Fibroblast of lung (primary cell): ENCODE data around the gene LYSMD2. TPM values are rescaled to one million over a fixed set of nuclear protein-coding genes. Genes with fewer than 3 reads are reported as not detected.

ENCODE experiments used
- DNase-seq, 2 donors: peaks; one replicate each; pipeline versions ENCODE4 v3.0.0 to v3.0.0-alpha.2; 2010; ENCODE audit warnings: low read depth in 2 of 2
- H2AFZ ChIP-seq: 2 replicates; pipeline ENCODE4 v1.5.1; 2012; ENCODE audit warnings: low read length, control low read depth, inconsistent platforms
- H3K27ac ChIP-seq: 2 replicates; pipeline ENCODE4 v1.5.1; 2011; ENCODE audit warnings: low read length, control low read depth; ENCODE audit not compliant: insufficient read depth
- H3K27me3 ChIP-seq: 2 replicates; pipeline ENCODE4 v1.5.1; 2011; ENCODE audit warnings: mild to moderate bottlenecking, low read length; ENCODE audit not compliant: control insufficient read depth, insufficient read depth
- H3K36me3 ChIP-seq: 2 replicates; pipeline ENCODE4 v1.5.1; 2011; ENCODE audit warnings: low read length; ENCODE audit not compliant: control insufficient read depth, insufficient read depth
- H3K4me1 ChIP-seq: 2 replicates; pipeline ENCODE4 v1.5.1; 2011; ENCODE audit warnings: low read length; ENCODE audit not compliant: control insufficient read depth, insufficient read depth; ENCODE audit errors: extremely low read depth
- H3K4me2 ChIP-seq: 2 replicates; pipeline ENCODE4 v1.5.1; 2011; ENCODE audit warnings: low read length, control low read depth; ENCODE audit not compliant: insufficient read depth; ENCODE audit errors: extremely low read depth
- H3K4me3 ChIP-seq, 4 experiments: fragments of 200-600 bp in 1 of 4; sonication (generic) in 1 of 4; replicated peaks in 1 of 4; 2 replicates each; pipeline ENCODE4 v1.5.1; 2011 to 2016; ENCODE audit warnings: low read length in 4 of 4, low read depth in 3 of 4, mild to moderate bottlenecking in 3 of 4, control low read depth in 2 of 4, inconsistent platforms in 1 of 4, mixed read lengths in 1 of 4; ENCODE audit not compliant: insufficient read depth in 1 of 4; ENCODE audit errors: control extremely low read depth in 1 of 4
- H3K79me2 ChIP-seq: 2 replicates; pipeline ENCODE4 v1.5.1; 2012; ENCODE audit warnings: mild to moderate bottlenecking, low read length, inconsistent platforms; ENCODE audit not compliant: control insufficient read depth, insufficient read depth
- H3K9ac ChIP-seq: 2 replicates; pipeline ENCODE4 v1.5.1; 2011; ENCODE audit warnings: mild to moderate bottlenecking, low read length, control low read depth; ENCODE audit not compliant: insufficient read depth
- H3K9me3 ChIP-seq: 2 replicates; pipeline ENCODE4 v1.5.1; 2012; ENCODE audit warnings: low read depth, low read length; ENCODE audit not compliant: control insufficient read depth, insufficient read depth
- H4K20me1 ChIP-seq: 2 replicates; pipeline ENCODE4 v1.5.1; 2011; ENCODE audit warnings: low read length; ENCODE audit not compliant: control insufficient read depth, insufficient read depth; ENCODE audit errors: extremely low read depth
- EZH2 ChIP-seq: IDR thresholded peaks from 2 replicates; pipeline ENCODE4 v1.5.1; 2012; ENCODE audit warnings: low read length, control low read depth, mild to moderate bottlenecking; ENCODE audit errors: missing control alignments
- polyA plus RNA-seq, 2 donors: library from polyadenylated mRNA; depleted of rRNA in 1 of 2; stranded (reverse) in 1 of 2; unstranded in 1 of 2; fragments of >200 nt; gene quantifications; 2 replicates each; pipeline ENCODE4 v1.2.1, GENCODE V29; 2011 to 2012; ENCODE audit warnings: missing spikeins in 1 of 2
- total RNA-seq: library from RNA; depleted of rRNA; stranded (reverse); fragments of >200 nt; gene quantifications from 2 replicates; pipeline ENCODE4 v1.2.1, GENCODE V29; 2014
- TF ChIP-seq, protein P1 (sequence below), 2 donors: IDR thresholded peaks in 1 of 2; conservative IDR thresholded peaks in 1 of 2; 1 replicate in 1 of 2; 2 replicates in 1 of 2; pipeline ENCODE4 v1.5.1; 2011 to 2012; ENCODE audit warnings: low read length in 2 of 2, control low read depth in 1 of 2, inconsistent platforms in 1 of 2, low read depth in 1 of 2, mild to moderate bottlenecking in 1 of 2

LYSMD2 gene
- total and polyA plus RNA-seq, 2 donors (not counting 1 experiment from before 2014, with no cell fraction given), result 7.8 to 10.1 TPM

DNA sequence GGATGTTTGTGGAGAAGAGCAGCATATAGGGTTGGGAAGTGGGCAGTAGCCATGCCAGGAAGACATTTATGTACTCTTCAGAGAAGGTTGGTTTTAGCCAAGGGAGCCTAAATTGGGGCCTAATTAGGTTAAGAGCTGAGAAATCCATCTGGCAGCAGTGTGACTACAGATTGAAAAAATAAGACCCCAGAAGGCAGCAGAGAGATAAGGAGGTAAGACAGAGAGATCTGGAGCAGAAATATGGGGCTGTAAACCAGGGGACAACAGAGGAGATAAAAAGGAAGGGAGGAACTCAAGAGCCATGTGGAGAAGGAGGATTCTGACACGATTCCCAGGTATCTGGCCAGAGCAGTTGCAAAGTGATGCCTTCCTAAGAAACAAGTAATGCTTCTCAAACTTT, 23.3 kb downstream of the LYSMD2 start:
- Histone ChIP-seq H3K4me3 (no peak overlapping the region), H3K9ac (no peak overlapping the region), H3K27ac (no peak overlapping the region), H4K20me1 (no peaks in the 10 kb centered on the region), H3K36me3 (no peaks in the 10 kb centered on the region), H3K27me3 (no peaks in the 10 kb centered on the region), H3K4me2 (no peak overlapping the region), H2AFZ (no peak overlapping the region), H3K79me2 (no peaks in the 10 kb centered on the region), H3K9me3 (no peaks in the 10 kb centered on the region), H3K4me1 (no peaks in the 10 kb centered on the region)
- DNase-seq, result no peak
- TF ChIP-seq, protein P1, sequence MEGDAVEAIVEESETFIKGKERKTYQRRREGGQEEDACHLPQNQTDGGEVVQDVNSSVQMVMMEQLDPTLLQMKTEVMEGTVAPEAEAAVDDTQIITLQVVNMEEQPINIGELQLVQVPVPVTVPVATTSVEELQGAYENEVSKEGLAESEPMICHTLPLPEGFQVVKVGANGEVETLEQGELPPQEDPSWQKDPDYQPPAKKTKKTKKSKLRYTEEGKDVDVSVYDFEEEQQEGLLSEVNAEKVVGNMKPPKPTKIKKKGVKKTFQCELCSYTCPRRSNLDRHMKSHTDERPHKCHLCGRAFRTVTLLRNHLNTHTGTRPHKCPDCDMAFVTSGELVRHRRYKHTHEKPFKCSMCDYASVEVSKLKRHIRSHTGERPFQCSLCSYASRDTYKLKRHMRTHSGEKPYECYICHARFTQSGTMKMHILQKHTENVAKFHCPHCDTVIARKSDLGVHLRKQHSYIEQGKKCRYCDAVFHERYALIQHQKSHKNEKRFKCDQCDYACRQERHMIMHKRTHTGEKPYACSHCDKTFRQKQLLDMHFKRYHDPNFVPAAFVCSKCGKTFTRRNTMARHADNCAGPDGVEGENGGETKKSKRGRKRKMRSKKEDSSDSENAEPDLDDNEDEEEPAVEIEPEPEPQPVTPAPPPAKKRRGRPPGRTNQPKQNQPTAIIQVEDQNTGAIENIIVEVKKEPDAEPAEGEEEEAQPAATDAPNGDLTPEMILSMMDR (conservative IDR thresholded peaks at IDR 0.05 in 1 of 2, IDR thresholded peaks at IDR 0.05 in 1 of 2; ENCODE audit: low read depth in 1 of 2, low read length in 2 of 2), result no peak
- no peak for TF ChIP-seq EZH2

DNA sequence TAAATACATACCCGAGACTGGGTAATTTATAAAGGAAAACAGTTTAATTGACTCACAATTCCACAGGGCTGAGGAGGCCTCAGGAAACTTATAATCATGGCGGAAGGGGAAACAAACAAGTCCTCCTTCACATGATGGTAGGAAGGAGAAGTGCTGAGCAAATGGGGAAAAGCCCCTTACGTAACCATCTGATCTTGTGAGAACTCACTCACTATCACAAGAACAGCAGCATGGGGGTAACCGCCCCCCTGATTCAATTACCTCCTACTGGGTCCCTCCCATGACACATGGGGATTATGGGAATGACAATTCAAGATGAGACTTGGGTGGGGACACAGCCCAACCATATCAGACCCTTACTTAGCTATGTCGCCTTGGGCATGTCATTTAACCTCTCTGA, 28.4 kb downstream of the LYSMD2 start:
- no peak overlapping the region for H3K9ac ChIP-seq
- no peaks in the 10 kb centered on the region for H3K27me3 ChIP-seq
- no peaks in the 10 kb centered on the region for H3K79me2 ChIP-seq
- TF ChIP-seq, protein P1 (conservative IDR thresholded peaks at IDR 0.05 in 1 of 2, IDR thresholded peaks at IDR 0.05 in 1 of 2; ENCODE audit: low read depth in 1 of 2, low read length in 2 of 2), result no peak
- TF ChIP-seq EZH2, result no peak
- no peak for DNase-seq
- no peak overlapping the region for H3K4me2 ChIP-seq
- H3K27ac ChIP-seq, result no peak overlapping the region
- no peak overlapping the region for H3K4me3 ChIP-seq
- H3K36me3 ChIP-seq, result no peaks in the 10 kb centered on the region
- H4K20me1 ChIP-seq, result no peaks in the 10 kb centered on the region
- H3K9me3 ChIP-seq, result no peaks in the 10 kb centered on the region
- H3K4me1 ChIP-seq, result no peaks in the 10 kb centered on the region
- no peak overlapping the region for H2AFZ ChIP-seq

DNA sequence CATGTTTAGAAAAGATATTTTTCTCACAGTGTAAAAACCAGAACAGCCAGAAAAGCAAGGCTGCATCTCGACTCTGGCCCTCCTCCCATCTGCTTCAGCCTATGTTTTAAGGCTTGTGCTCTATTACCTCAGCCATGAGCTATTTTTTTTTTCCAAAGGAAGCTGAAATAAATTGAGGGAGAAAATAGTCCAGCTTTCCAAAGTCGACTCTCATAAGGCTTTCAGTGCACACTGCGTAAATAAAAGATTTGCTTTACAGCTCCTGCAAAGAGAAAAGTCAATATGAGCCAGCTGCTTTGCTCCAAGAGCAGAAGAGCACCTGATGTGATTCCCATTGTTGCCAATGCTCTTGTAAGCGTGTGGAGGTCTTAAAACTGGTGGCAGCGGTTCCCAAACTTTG, 29.4 kb downstream of the LYSMD2 start:
- Histone ChIP-seq H3K9ac (no peak overlapping the region), H2AFZ (no peak overlapping the region), H4K20me1 (no peaks in the 10 kb centered on the region), H3K4me3 (no peak overlapping the region), H3K79me2 (no peaks in the 10 kb centered on the region), H3K4me1 (no peaks in the 10 kb centered on the region), H3K9me3 (no peaks in the 10 kb centered on the region), H3K27me3 (no peaks in the 10 kb centered on the region), H3K4me2 (no peak overlapping the region), H3K36me3 (no peaks in the 10 kb centered on the region), H3K27ac (no peak overlapping the region)
- no peak for TF ChIP-seq EZH2
- TF ChIP-seq, protein P1 (conservative IDR thresholded peaks at IDR 0.05 in 1 of 2, IDR thresholded peaks at IDR 0.05 in 1 of 2; ENCODE audit: low read depth in 1 of 2, low read length in 2 of 2), result no peak
- no peak for DNase-seq
